Liver (tissue), 3 donors: ENCODE measurements around the gene KCND2.

Experiments used
- EGR1 ChIP-seq, 2 donors: IDR thresholded peaks; 2 replicates each; pipeline ENCODE4 v1.6.1; 2016 to 2018; ENCODE audit warnings: antibody characterized with exemption in 2 of 2, low read depth in 2 of 2
- RAD21 ChIP-seq, 2 donors: IDR thresholded peaks; 2 replicates each; pipeline ENCODE4 v1.6.1; 2016; ENCODE audit warnings: antibody characterized with exemption in 2 of 2, mild to moderate bottlenecking in 2 of 2
- RXRA ChIP-seq, 2 donors: IDR thresholded peaks; 2 replicates each; pipeline ENCODE4 v1.6.1; 2017 to 2018; ENCODE audit warnings: antibody characterized with exemption in 2 of 2, mild to moderate bottlenecking in 1 of 2
- TAF1 ChIP-seq: conservative IDR thresholded peaks from 2 replicates; pipeline ENCODE4 v1.6.1; 2016; ENCODE audit warnings: antibody characterized with exemption, mild to moderate bottlenecking
- YY1 ChIP-seq: IDR thresholded peaks from 2 replicates; pipeline ENCODE4 v1.6.1; 2016; ENCODE audit warnings: antibody characterized with exemption, mild to moderate bottlenecking
- ZBTB33 ChIP-seq: IDR thresholded peaks from 2 replicates; pipeline ENCODE4 v1.6.1; 2016; ENCODE audit warnings: antibody characterized with exemption
- TF ChIP-seq, protein P1 (sequence below): fragments of 150-350 bp; IDR thresholded peaks from 2 replicates; pipeline ENCODE4 v1.5.1; 2017; ENCODE audit warnings: improper control_type of control experiment, low read depth, low read length; ENCODE audit not compliant: missing input control
- TF ChIP-seq, protein P2 (sequence below): IDR thresholded peaks from 2 replicates; pipeline ENCODE4 v1.6.1; 2016; ENCODE audit warnings: antibody characterized with exemption
- donor health status: healthy.
- donor health status: healthy.

GRCh38 chr7:120783273-120783672, 510.3 kb downstream of the KCND2 start:
- TF ChIP-seq, protein P1, sequence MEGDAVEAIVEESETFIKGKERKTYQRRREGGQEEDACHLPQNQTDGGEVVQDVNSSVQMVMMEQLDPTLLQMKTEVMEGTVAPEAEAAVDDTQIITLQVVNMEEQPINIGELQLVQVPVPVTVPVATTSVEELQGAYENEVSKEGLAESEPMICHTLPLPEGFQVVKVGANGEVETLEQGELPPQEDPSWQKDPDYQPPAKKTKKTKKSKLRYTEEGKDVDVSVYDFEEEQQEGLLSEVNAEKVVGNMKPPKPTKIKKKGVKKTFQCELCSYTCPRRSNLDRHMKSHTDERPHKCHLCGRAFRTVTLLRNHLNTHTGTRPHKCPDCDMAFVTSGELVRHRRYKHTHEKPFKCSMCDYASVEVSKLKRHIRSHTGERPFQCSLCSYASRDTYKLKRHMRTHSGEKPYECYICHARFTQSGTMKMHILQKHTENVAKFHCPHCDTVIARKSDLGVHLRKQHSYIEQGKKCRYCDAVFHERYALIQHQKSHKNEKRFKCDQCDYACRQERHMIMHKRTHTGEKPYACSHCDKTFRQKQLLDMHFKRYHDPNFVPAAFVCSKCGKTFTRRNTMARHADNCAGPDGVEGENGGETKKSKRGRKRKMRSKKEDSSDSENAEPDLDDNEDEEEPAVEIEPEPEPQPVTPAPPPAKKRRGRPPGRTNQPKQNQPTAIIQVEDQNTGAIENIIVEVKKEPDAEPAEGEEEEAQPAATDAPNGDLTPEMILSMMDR, result no peak
- TF ChIP-seq YY1 (no peak), TAF1 (no peak), RXRA (IDR thresholded peaks at IDR 0.05) (no peak), RAD21 (IDR thresholded peaks at IDR 0.05) (no peak), ZBTB33 (no peak), EGR1 (IDR thresholded peaks at IDR 0.05; ENCODE audit: low read depth in 2 of 2) (no peak)
- TF ChIP-seq, protein P2, sequence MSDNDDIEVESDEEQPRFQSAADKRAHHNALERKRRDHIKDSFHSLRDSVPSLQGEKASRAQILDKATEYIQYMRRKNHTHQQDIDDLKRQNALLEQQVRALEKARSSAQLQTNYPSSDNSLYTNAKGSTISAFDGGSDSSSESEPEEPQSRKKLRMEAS, result no peak
